Measurements from ENCODE around the gene CTRB2.
"Not testable (repeated sequence)": the region's sequence is repeated elsewhere in the genome, so short reads cannot be mapped to it uniquely, and the experiment has no call there.

Gene CTRB2

GRCh38 chr16:75206749-75207451 lies at the start of gene CTRB2:
TSS of gene CTRB2 (minus strand) at chr16:75207161. CDS start at chr16:75207141, 20 bp downstream.
- DNase-seq, result no peak

GRCh38 chr16:75256059-75256571 lies 49.2 kb upstream of the CTRB2 start:
- no peak for DNase-seq

- no peak for DNase-seq
These were observed 47.4 kb upstream of the CTRB2 start for GRCh38 chr16:75254359-75254837.

- DNase-seq, result no peak
These were observed 46.3 kb upstream of the CTRB2 start for GRCh38 chr16:75252946-75253911.

GRCh38 chr16:75252049-75252864 lies 45.3 kb upstream of the CTRB2 start:
- no peak for DNase-seq

GRCh38 chr16:75251280-75252048 lies 44.5 kb upstream of the CTRB2 start, which contains the start of gene BCAR1:
TSS of gene BCAR1 (minus strand) at chr16:75251624. CDS start at chr16:75251482, 142 bp downstream.
- no peak for DNase-seq

- DNase-seq, result no peak
These were observed 43.9 kb upstream of the CTRB2 start for GRCh38 chr16:75250809-75251279.

- no peak for DNase-seq
These were observed 43.3 kb upstream of the CTRB2 start for GRCh38 chr16:75250089-75250808.

- DNase-seq, result no peak
These were observed 42.5 kb upstream of the CTRB2 start for GRCh38 chr16:75249441-75249840.

- DNase-seq, result no peak
These were observed 41.8 kb upstream of the CTRB2 start for GRCh38 chr16:75248536-75249380.

- DNase-seq, result no peak
These were observed 41.2 kb upstream of the CTRB2 start for GRCh38 chr16:75248142-75248535.

- no peak for DNase-seq
These were observed 40.3 kb upstream of the CTRB2 start for GRCh38 chr16:75247249-75247648.

- no peak for DNase-seq
These were observed 39.7 kb upstream of the CTRB2 start for GRCh38 chr16:75246504-75247205.

- DNase-seq, result no peak
These were observed 38.1 kb upstream of the CTRB2 start for GRCh38 chr16:75244844-75245758.

GRCh38 chr16:75244225-75244809 lies 37.4 kb upstream of the CTRB2 start:
- no peak for DNase-seq

GRCh38 chr16:75243667-75244224 lies 36.8 kb upstream of the CTRB2 start:
- DNase-seq, result no peak

GRCh38 chr16:75242436-75243078 lies 35.6 kb upstream of the CTRB2 start:
- DNase-seq, result not testable (repeated sequence)

Measured in activated T-cell treated with anti-CD3 and anti-CD28 coated beads, Interleukin-2, amount 50 U/mL, for 1 hour (primary cell).